Thoracic aorta (tissue), 2 donors: Measurements from ENCODE around the gene PTPRM. TPM values are rescaled to one million over a fixed set of nuclear protein-coding genes. Genes with fewer than 3 reads are reported as not detected.

Experiments used
- ATAC-seq: fragments of 150-250 bp; one replicate; pipeline ENCODE4 v1.8.0; 2017; ENCODE audit warnings: low read depth; ENCODE audit not compliant: insufficient number of reproducible peaks, low FRiP score
- DNase-seq: peaks from one replicate; pipeline ENCODE4 v3.0.0-alpha.2; 2020; ENCODE audit warnings: low spot score
- H3K27ac ChIP-seq, 2 donors: fragments of 200-600 bp; sonication (generic); 1 replicate in 1 of 2; 2 replicates in 1 of 2; pipeline ENCODE4 v1.5.1; 2016; ENCODE audit warnings: mild to moderate bottlenecking in 2 of 2, moderate library complexity in 2 of 2
- H3K27me3 ChIP-seq: fragments of 200-600 bp; sonication (generic); replicated peaks from 2 replicates; pipeline ENCODE4 v1.6.0; 2016; ENCODE audit warnings: mild to moderate bottlenecking; ENCODE audit not compliant: insufficient read depth
- H3K36me3 ChIP-seq: fragments of 200-600 bp; sonication (generic); one replicate; pipeline ENCODE4 v1.5.1; 2016
- H3K4me1 ChIP-seq, 2 donors: fragments of 200-600 bp; sonication (generic); 1 replicate in 1 of 2; 2 replicates in 1 of 2; pipeline versions ENCODE4 v1.5.1 to v1.6.0; 2016; ENCODE audit warnings: low read depth in 2 of 2, mild to moderate bottlenecking in 1 of 2; ENCODE audit not compliant: control insufficient read depth in 1 of 2
- H3K4me3 ChIP-seq: fragments of 200-600 bp; sonication (generic); 2 replicates; pipeline ENCODE4 v1.5.1; 2016; ENCODE audit warnings: mild to moderate bottlenecking
- H3K9me3 ChIP-seq: fragments of 200-600 bp; sonication (generic); 2 replicates; pipeline ENCODE4 v1.5.1; 2016
- CTCF ChIP-seq: fragments of 200-600 bp; sonication (generic); IDR thresholded peaks from one replicate; pipeline ENCODE4 v1.5.1; 2019; ENCODE audit warnings: antibody characterized with exemption
- total RNA-seq, 2 donors: library from RNA; depleted of rRNA; stranded (reverse); fragments of >200 nt; gene quantifications; one replicate each; pipeline versions ENCODE4 v1.1.0 to v1.2.3, GENCODE V29; 2016

The PTPRM gene
- total RNA-seq, 2 donors from 2014 or later = 90.3 to 102 TPM

GRCh38 chr18:7857562-7857961 lies 290.4 kb downstream of the PTPRM start:
- no peak overlapping the region for H3K4me3 ChIP-seq
- peaks cover 7 to 22% of the 10 kb centered on the region in 2 donors for H3K4me1 ChIP-seq
- H3K36me3 ChIP-seq = no peaks in the 10 kb centered on the region
- no peak overlapping the region for H3K27ac ChIP-seq
- no peak for ATAC-seq
- H3K9me3 ChIP-seq = no peaks in the 10 kb centered on the region
- TF ChIP-seq CTCF = no peak
- H3K27me3 ChIP-seq = no peaks in the 10 kb centered on the region
- DNase-seq = no peak

GRCh38 chr18:7859122-7859521 lies 292.0 kb downstream of the PTPRM start:
- H3K27ac ChIP-seq = no peak overlapping the region
- no peak for DNase-seq
- TF ChIP-seq CTCF = no peak
- no peaks in the 10 kb centered on the region for H3K9me3 ChIP-seq
- peaks cover 7 to 14% of the 10 kb centered on the region in 2 donors for H3K4me1 ChIP-seq
- no peaks in the 10 kb centered on the region for H3K36me3 ChIP-seq
- no peak overlapping the region for H3K4me3 ChIP-seq
- no peak for ATAC-seq
- no peaks in the 10 kb centered on the region for H3K27me3 ChIP-seq

- no peaks in the 10 kb centered on the region for H3K27me3 ChIP-seq
- H3K4me3 ChIP-seq = no peak overlapping the region
- H3K9me3 ChIP-seq = peaks cover 9% of the 10 kb centered on the region
- DNase-seq = no peak
- H3K27ac ChIP-seq = no peak overlapping the region
- H3K36me3 ChIP-seq = no peaks in the 10 kb centered on the region
- TF ChIP-seq CTCF = no peak
- ATAC-seq = no peak
- peaks cover 0 to 7% of the 10 kb centered on the region in 2 donors for H3K4me1 ChIP-seq
Measured at GRCh38 chr18:7870266-7870665, 303.1 kb downstream of the PTPRM start.

- H3K4me3 ChIP-seq = no peak overlapping the region
- H3K9me3 ChIP-seq = peaks cover 9% of the 10 kb centered on the region
- no peak for TF ChIP-seq CTCF
- no peak for DNase-seq
- H3K36me3 ChIP-seq = no peaks in the 10 kb centered on the region
- H3K27me3 ChIP-seq = no peaks in the 10 kb centered on the region
- peaks cover 0 to 7% of the 10 kb centered on the region in 2 donors for H3K4me1 ChIP-seq
- ATAC-seq = no peak
- no peak overlapping the region for H3K27ac ChIP-seq
Measured at GRCh38 chr18:7870855-7871254, 303.7 kb downstream of the PTPRM start.

DNA sequence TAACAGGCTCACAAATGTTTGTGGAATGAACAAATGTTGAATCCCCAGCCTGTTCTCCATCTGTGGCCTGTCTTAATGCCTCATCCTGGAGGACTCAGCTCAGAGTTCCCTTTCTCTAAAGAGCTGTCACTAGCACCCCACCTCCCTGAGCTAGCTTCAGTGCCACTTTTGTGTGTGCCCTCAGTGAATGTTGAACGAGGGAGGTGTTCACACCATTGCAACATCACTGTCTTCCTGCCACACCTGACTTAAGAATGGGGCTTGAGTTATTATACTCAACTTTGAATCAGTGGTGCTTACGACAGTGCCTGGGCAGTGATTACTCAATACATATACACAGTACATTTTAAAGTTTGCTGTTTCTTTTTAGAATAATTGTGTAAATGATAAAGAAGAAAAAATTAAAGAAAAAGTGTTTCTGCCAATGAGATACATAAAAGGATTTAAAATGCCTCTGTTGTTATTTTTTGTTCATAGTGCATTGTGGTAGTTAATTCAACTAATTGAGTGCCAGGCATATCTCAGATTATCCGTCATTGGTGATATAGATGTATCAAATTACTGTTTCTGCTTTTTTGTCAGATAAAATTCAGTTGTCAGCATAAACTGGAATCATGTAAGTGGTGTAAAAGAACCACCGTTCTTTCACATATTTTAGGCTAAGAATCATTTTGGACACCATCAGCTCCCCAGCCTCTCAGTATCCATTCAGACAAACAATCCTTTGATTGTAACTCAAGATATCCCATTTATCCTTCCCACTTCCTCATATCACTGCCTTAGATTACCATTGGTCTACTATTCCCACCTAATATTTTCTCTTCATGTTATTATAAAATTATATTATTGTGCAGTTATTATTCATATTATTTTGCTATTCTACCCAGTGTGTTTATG lies 304.7 kb downstream of the PTPRM start:
- ATAC-seq (no peak), DNase-seq (no peak)
- H3K4me1 ChIP-seq = peaks cover 0 to 7% of the 10 kb centered on the region in 2 donors
- H3K27ac ChIP-seq = no peak overlapping the region
- no peaks in the 10 kb centered on the region for H3K27me3 ChIP-seq
- H3K4me3 ChIP-seq = no peak overlapping the region
- H3K9me3 ChIP-seq = peaks cover 5% of the 10 kb centered on the region
- no peaks in the 10 kb centered on the region for H3K36me3 ChIP-seq
- TF ChIP-seq CTCF = no peak
